ENCODE measurements around the gene NCEH1.
A peak's percentile ranks its signal among the peaks of the same experiment; 100 is the strongest.
"Not testable (repeated sequence)": the region's sequence is repeated elsewhere in the genome, so short reads cannot be mapped to it uniquely, and the experiment has no call there.

NCEH1 gene

DNA sequence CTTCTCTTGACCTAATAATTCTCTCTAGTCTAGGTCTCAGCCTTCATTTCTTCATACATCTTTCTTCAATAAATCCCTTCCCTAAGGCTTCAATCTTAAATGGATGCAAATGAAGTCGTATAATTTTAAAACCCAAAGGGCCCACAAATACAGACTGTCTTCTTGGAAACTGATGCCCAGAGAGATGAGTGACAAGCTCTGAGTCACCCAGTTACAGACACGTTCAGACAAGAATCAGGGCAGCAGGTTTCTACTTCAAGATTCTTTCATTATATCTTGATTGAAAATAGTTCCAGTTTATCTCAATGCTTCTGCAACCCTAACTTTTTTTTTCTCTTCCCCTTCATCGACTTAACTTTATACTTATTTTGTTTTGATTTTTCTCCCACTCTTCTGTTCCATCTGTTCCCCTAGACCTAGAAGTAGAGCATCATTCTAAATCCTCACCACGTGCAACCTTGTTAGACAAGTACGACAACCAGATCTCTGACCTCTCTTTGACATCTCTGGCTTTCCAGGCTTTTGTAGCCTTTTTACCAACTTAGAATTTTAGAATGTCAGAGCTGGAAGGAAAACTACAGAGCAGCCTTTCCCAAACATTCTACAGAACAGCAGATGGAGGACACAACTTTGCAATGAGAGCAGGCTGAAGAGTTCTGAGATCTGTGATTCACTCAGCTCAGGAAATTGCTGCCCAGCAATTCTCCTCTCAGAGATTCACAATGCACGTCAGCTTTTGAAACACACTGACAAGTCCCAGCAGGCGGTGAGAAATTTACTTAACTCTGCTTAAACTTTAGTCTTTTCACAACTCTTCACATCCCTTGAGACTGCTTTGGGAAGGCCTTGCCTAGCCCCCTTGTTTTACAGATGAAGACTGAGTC lies 25.3 kb downstream of the NCEH1 start:
- no peak for DNase-seq
- in situ Hi-C loops (cut with MboI; ENCODE audit: low pct_unique_long_range_greater_than_20kb, low sequenced_read_pairs): no loop called here

DNA sequence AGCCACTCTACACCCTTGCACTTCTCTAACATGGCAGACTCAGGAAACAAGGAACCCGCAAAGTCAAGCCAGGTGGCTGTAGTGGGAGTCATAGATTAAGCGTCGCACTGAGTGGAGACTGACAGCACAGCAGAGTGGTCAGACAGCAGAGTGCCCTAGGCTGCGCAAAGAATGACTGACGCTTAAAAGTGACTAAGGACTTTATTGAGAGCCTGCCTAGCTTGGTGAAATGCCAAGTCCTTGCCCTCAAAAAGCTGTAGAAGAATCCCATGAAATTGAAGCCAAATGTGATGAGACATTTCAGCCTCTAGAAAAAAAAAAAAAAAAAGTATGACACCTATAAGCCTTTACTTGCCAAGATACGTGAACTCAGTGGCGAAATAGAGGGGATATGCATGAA lies 30.2 kb downstream of the NCEH1 start:
- DNase-seq: no peak
- in situ Hi-C loops (cut with MboI; ENCODE audit: low pct_unique_long_range_greater_than_20kb, low sequenced_read_pairs): no loop called here

DNA sequence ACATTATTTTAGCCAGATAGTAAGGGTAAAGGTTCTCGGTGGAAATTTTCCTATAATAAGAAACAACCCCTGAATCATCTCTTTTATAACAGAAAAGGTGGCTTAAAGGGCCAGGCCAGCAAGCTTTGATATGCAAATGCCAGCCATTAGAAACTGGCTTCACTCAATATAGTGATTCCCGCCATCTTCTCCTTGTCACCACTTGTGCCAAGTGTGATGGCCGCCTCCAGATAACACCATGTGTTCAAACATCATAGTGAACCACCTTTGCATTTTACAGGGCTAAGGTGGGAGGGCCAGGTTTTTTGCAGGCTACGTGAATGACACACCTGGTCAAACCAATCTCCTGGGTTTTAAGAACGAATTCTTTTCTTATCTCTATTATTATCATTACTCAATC lies 31.3 kb downstream of the NCEH1 start:
- DNase-seq: no peak
- in situ Hi-C loops (cut with MboI; ENCODE audit: low pct_unique_long_range_greater_than_20kb, low sequenced_read_pairs): no loop called here

DNA sequence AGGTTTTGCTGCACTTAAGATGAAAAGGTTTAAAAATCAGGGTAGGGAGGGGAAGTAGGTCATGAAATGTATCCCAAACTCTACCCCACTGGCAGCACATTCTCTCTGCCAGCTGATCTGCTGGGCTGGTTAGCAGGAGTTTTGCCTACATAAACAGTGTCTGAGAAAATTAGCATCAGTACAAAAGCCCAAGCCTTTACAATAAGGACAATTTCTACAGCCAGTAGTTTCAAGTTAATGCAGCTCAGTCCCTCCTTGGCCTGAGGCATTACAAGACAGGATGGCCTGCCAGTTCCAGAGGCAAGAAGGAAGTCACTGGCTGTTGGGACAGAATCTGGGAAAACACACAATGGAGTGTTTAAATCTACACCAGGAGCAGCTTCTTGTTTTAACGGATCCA lies 32.8 kb downstream of the NCEH1 start:
- no peak for DNase-seq
- in situ Hi-C loops (cut with MboI; ENCODE audit: low pct_unique_long_range_greater_than_20kb, low sequenced_read_pairs): no loop called here

DNA sequence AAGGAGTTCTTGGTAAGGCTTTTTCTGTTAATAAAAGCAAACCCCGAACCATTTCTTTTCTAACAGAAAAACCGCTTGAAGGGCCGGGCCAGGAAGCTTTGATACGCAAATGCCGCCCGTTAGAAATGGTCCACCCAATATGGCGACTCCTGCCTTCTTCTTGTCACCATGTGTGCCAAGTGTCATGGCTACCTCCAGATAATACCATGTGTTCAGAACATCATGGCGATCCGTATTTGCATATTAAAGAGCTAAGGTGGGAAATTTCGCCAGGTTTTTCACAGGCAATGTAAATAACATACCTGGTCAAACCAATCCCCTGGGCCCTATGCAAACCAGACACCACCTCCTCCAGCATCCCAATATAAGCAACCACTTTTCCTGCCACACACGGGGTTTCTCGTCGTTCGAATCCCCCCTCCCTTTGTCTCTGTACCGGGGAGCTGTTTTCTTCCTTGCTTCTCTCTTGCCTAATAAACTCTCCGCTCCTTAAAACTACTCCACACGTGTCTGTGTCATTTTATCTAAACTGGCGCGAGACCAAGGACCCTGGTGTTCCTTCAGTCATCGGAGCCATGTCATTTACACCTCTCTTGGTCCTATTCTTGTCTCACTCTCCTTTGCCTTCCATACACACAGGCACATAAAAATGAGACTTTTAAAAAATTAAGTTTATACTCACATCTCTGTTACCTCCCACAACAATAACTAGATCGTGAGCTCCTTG lies 34.5 kb downstream of the NCEH1 start:
- in situ Hi-C loops (cut with MboI; ENCODE audit: low pct_unique_long_range_greater_than_20kb, low sequenced_read_pairs): no loop called here
- no peak for DNase-seq

DNA sequence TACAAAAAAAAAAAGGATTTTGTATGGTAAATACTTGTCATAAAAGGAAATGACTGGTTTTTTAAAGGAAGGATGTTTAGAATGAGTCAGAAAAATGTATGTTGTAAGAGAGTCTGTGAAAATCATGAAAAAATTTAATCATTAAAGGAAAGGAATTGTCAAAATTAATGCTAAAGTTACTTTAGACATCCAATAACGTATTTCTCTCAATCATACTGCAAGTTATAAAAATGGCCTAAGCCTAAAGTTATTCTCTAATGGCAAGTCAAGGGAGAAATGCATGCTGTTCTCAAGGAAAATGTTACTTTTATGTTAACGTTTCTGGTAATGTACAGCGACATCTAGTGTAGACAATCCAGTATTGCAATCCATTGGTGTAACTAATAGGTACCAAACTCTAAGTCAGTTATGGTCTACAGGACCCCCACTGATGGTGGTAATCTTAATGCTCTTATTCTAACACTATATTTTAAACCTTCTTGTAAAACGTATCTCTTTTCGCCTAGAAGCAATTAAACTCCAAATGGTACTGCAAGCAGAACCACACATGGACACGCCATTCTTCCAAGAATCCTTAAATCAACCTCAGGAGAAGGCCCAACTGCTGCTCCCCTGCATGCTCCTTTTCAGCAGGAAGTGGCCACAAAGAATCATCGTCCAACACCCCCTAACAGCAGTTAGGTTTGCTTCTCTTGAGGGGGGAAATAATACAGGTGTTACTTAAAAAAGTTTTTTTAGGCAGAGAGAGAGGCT lies 35.2 kb downstream of the NCEH1 start:
- in situ Hi-C loops (cut with MboI; ENCODE audit: low pct_unique_long_range_greater_than_20kb, low sequenced_read_pairs): no loop called here
- peak; percentile 66 for DNase-seq

DNA sequence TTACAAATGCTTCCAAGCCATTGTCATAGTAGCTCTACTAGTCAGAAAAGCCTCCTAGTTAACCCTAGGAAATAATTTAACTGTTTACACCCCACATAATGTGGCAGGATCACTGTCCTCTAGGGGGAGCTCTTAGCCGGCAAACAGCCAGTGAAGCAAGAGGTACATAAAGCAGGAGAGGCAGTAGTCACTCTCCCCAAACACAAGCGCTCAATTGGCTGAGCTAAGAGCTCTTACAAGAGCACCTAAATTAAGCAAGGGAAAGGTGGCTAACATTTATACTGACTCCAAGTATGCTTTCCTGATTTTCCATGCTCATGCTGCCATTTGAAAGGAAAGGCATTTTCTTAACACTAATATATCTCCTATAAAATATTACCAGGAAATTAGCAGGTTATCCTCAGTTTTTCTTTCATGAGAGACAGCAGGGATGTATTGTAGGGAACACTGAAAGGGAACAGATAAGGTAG lies 37.6 kb downstream of the NCEH1 start:
- DNase-seq: peak; percentile 68

DNA sequence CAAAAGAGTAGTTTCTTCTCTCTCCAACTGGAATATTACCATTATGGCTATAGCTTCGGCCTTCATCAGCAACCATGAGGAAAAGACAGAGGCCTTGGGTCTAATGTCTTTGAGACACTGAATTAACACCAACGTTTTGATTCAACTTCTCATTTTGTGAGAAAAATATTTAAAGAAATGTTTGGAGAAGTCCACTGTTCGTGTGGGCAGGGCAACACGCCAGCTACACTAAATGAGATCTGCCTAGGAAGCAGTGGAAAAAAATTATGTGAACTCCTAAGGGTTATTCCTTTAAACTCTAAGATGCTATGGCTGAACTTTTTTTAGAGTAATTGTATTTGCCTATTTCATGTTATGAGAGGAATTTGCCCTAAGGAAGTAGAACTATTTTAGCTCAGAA lies 41.8 kb downstream of the NCEH1 start:
- in situ Hi-C loops (cut with MboI; ENCODE audit: low pct_unique_long_range_greater_than_20kb, low sequenced_read_pairs): no loop called here
- no peak for DNase-seq

More for the DNA sequence above, 37.6 kb downstream of the NCEH1 start:
- in situ Hi-C loops (cut with MboI; ENCODE audit: low pct_unique_long_range_greater_than_20kb, low sequenced_read_pairs): no loop called here

DNA sequence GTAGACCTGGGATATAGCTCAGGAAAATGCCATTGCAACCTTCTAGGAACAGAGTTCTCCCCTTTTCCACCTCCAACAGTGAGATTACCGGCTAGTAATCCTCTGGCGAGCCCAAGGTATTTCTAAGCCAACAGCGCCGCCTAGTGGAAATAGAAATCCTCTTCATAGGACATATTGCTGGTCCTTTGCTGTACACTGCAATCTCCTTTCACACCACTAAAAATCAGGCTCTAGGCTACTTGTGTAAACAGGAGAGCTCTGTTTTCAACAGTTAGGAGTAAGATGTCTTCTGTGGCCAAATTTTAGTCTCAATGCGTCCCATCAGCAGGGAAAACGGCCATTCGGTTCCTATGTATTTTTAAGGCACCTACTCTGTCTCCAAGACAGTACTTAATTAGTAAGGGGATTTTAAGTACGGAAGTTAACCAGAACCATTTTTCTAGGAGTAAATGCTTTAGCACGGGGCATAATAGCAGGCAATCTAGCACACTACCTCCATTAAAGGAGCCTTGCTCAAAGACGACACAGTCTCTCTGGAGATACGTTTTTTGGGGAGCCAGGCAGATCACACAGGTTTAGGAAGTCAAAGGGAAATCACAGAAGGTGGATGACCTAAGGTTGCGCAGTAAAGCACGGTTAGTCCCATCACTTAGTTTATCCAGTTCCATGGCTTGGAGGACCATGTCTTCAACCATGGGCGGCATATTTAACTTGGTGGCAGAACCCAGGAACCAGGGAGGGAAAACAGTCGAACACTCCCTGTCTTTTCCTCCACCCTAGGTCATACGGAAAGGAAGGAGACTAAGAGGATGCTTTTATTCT lies 43.8 kb downstream of the NCEH1 start:
- DNase-seq: peak; percentile 84
- in situ Hi-C loops (cut with MboI; ENCODE audit: low pct_unique_long_range_greater_than_20kb, low sequenced_read_pairs): no loop called here

DNA sequence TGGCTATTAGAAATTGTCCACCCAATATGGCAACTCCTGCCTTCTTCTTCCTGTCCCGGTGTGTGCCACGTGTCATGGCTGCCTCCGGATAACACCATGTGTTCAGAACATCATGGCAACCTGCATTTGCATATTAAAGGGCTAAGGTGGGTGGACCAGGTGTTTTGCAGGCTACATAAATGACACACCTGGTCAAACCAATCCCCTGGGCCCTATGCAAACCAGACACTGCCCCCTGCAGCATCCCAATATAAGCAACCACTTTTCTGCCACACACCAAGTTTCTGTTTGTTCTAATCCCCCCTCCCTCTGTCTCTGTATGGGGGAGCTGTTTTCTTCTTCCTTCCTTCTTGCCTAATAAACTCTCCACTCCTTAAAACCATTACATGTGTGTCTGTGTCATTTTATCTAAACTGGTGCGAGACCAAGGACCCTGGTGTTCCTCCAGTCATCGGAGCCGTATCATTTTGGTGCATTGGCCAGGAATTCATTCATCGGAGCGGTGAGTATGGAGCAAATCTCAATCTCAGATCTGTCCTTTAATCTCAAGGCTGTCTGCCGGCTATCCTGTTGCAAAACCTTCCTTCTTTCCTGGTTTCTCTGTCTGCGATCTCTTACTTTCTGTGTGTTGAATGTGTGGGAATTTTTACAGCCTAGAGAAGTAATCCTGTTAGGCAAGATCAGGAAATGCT lies 44.5 kb downstream of the NCEH1 start:
- in situ Hi-C loops (cut with MboI; ENCODE audit: low pct_unique_long_range_greater_than_20kb, low sequenced_read_pairs): no loop called here

DNA sequence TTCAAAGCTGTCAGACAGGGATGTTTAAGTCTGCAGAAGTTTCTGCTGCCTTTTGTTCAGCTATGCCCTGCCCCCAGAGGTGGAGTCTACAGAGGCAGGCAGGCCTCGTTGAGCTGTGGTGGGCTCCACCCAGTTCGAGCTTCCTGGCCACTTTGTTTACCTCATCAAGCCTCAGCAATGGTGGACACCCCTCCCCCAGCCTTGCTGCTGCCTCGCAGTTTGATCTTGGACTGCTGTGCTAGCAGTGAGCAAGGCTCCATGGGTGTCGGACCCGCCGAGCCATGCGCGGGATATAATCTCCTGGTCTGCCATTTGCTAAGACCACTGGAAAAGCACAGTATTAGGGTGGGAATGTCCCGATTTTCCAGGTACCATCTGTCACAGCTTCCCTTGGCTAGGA lies 45.4 kb downstream of the NCEH1 start:
- DNase-seq; in situ Hi-C loops (cut with MboI; ENCODE audit: low pct_unique_long_range_greater_than_20kb, low sequenced_read_pairs): not testable (repeated sequence)

More for the DNA sequence above, 44.5 kb downstream of the NCEH1 start:
- DNase-seq: peak; percentile 21

DNA sequence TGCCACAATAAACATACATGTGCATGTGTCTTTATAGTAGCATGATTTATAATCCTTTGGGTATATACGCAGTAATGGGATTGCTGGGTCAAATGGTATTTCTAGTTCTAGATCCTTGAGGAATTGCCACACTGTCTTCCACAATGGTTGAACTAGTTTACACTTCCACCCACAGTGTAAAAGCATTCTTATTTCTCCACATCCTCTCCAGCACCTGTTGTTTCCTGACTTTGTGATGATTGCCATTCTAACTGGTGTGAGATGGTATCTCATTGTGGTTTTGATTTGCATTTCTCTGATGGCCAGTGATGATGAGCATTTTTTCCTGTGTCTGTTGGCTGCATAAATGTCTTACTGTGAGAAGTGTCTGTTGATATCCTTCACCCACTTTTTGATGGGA lies 50.4 kb downstream of the NCEH1 start:
- DNase-seq; in situ Hi-C loops (cut with MboI; ENCODE audit: low pct_unique_long_range_greater_than_20kb, low sequenced_read_pairs): not testable (repeated sequence)

DNA sequence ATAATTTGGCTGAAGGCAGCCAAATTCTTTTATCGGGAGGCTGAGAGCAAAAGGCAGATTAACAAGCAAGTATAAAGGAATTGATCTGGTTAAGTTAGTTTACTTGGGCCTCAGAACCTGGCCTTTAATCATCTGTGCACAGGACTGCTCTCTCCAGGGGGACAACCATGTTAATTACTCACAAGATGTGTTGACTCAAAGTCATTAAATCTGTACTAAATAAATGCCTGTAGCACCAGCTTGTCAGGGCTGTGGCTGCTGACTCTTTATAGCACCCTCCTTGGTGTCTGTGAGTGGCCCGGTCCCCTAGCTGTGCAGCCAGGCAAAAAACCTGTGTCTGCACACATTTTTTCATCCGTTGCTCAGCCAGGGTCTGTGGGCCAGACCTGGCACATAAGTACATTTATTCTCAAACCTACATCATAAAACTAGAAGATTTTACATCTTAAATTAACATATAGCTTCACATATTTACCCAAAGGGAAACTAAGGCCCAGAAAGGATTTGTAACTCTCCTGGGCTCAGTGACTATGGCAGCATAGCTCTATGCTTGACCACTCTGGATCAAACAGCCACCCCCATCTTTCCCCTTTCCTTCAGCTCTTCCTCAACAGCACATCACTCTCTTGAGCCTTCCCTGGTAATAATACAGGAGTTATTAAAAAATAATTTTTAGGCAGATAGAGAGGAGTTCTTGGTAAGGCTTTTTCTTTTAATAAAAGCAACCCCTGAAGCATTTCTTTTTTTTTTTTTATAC lies 51.4 kb downstream of the NCEH1 start:
- in situ Hi-C loops (cut with MboI; ENCODE audit: low pct_unique_long_range_greater_than_20kb, low sequenced_read_pairs): no loop called here
- no peak for DNase-seq

DNA sequence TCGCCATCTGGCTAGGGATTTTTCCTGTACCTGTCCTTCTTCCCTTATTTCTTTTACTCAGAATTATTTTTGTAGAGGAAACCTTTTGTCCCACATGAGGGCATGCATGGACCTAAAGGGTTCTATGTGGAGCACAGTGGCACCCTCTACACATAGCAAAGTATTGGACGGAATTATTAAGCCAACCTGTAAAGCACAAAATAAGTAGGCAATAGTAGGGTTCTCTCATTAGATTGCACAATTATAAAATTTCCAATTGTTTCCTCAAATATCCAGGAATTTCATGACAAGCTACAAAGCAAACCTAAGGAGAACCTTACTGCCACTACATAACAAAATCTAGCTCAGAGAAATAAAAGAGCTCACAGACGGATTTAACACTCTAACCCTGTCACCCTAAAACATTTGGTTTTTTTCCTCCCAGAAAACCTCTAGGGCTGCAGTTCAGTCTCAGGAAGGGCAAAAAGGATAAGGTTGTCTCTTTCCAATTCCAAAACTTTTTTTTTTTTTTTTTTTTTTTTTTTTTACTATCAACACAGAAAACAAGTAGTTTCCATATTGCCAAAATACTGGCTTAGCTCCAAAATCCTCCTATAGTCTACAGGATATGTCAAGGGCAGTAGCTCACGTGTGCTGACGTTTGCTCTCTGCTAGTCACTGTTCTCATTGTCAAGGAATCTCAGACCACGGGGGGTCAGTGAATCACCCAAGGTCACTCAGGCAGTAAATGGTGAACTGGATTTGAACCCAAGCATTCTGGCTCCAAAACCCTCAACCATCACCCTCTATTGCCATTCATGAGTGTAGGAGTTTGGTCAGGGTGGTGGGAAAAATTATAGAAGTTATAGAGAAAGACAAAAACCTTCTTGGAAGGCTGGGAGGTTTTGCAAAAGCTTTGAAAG lies 52.3 kb downstream of the NCEH1 start:
- no peak for DNase-seq
- in situ Hi-C loops (cut with MboI; ENCODE audit: low pct_unique_long_range_greater_than_20kb, low sequenced_read_pairs): no loop called here

DNA sequence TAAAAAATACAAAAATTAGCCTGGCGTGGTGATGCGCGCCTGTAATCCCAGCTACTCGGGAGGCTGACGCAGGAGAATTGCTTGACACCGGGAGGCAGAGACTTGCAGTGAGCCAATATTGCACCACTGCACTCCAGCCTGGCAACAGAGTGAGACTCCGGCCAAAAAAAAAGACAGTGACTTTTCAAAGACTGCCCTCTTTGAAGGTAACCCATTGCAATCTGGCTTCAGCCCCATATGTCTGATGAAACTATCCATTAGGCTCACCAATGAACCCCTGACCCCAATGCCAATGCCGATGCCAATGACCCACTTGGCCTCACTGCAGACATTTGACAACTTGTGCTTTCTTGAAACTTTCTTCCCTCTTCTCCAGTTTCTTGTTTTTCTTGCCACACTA lies 54.3 kb downstream of the NCEH1 start:
- in situ Hi-C loops (cut with MboI; ENCODE audit: low pct_unique_long_range_greater_than_20kb, low sequenced_read_pairs): no loop called here
- DNase-seq: no peak

DNA sequence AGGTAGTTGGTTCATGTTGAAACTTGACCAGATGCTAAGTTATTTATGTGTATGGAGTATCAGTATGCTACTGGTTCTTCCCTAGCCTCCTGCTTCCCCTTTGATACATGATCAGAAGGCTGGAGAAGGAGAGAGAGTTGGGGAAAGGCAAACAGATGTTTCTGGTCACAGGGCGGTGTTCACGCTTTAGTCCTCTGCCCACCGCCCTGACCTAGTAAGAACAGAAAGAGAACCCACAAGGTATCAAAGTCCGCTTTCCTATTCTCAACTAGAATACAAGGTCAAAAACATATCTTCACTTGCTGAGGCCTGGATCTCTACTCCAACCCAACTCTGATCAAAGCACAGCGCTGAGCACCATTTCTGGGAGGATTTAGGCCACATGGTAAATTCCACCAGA lies 55.5 kb downstream of the NCEH1 start:
- in situ Hi-C loops (cut with MboI; ENCODE audit: low pct_unique_long_range_greater_than_20kb, low sequenced_read_pairs): no loop called here
- no peak for DNase-seq

DNA sequence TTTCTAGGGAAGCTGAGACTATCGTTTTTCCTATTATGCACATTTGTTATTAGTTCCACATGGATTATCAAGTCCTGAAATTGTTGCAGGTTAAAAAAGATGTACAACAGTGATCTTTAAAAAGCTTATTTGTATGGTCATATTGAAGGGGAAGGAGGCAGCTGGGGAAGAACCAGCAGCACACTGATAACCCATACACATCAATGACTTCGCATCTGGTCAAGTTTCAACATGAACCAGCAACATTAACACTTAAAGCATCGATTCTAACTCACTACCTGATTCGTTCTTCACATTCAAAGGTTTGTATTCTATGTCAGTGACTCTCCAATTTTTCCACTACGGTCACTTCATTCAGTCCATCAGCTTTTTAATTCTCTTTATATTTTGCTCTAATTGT lies 56.4 kb downstream of the NCEH1 start:
- no peak for DNase-seq
- in situ Hi-C loops (cut with MboI; ENCODE audit: low pct_unique_long_range_greater_than_20kb, low sequenced_read_pairs): no loop called here
